Measurements from ENCODE around the gene XKR7.
"Not testable (repeated sequence)": the region's sequence is repeated elsewhere in the genome, so short reads cannot be mapped to it uniquely, and the experiment has no call there.

The XKR7 gene, protein sequence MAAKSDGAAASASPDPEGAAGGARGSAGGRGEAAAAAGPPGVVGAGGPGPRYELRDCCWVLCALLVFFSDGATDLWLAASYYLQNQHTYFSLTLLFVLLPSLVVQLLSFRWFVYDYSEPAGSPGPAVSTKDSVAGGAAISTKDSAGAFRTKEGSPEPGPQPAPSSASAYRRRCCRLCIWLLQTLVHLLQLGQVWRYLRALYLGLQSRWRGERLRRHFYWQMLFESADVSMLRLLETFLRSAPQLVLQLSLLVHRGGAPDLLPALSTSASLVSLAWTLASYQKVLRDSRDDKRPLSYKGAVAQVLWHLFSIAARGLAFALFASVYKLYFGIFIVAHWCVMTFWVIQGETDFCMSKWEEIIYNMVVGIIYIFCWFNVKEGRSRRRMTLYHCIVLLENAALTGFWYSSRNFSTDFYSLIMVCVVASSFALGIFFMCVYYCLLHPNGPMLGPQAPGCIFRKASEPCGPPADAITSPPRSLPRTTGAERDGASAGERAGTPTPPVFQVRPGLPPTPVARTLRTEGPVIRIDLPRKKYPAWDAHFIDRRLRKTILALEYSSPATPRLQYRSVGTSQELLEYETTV

DNA sequence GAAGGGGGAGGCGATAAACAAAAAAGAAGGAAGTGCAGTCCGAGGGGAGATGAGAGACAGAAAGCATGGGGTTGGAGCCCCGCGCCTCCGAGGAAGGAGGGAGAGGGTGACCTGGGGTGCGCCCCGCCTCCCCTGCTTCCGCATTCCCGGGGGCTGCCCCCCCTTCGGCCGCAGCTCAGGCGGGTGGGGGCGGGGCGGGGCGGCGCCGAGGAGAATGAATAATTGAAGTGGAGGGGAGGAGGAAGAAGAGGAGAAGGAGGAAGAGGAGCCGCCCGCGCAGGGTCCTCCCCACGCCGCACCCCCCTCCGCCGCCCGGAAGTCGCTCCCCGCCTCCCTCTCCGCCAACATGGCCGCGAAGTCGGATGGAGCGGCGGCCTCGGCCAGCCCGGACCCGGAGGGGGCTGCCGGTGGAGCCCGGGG, at the start of gene XKR7:
Gene XKR7 (plus strand): TSS at position 322 of the 420 bp plus-strand sequence. CDS start 25 bp downstream, at position 347.
- peak; percentile 87 to 88 for DNase-seq

DNA sequence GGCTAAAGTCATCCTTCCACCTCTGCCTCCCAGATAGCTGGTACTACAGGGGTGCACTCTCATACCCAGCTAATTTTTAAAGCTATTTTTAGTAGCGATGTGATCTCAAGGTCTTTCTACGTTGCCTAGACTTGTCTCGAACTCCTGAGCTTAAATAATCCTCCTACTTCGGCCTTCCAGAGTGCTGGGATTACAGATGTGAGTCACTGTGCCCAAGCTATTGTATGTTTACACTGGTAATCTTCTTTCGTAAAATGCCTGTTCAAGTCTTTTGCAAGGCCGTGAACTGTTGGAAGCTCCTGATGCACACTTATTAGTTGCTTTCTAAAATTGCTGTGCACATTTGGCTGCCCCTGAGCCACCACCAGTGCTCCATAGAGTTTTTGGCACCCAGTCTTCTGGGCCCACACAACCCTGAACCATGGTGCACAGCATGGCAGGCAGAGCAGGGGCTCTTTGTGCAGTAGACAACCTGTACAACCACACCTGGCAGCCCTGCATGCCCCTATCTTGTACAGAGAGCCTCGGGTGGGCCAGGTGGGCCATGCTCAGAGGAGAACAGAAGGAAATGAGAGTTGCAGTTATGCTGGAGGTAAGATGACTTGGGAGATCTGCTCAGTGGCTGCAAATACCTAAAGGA, 49.4 kb upstream of the XKR7 start:
- no peak for DNase-seq

DNA sequence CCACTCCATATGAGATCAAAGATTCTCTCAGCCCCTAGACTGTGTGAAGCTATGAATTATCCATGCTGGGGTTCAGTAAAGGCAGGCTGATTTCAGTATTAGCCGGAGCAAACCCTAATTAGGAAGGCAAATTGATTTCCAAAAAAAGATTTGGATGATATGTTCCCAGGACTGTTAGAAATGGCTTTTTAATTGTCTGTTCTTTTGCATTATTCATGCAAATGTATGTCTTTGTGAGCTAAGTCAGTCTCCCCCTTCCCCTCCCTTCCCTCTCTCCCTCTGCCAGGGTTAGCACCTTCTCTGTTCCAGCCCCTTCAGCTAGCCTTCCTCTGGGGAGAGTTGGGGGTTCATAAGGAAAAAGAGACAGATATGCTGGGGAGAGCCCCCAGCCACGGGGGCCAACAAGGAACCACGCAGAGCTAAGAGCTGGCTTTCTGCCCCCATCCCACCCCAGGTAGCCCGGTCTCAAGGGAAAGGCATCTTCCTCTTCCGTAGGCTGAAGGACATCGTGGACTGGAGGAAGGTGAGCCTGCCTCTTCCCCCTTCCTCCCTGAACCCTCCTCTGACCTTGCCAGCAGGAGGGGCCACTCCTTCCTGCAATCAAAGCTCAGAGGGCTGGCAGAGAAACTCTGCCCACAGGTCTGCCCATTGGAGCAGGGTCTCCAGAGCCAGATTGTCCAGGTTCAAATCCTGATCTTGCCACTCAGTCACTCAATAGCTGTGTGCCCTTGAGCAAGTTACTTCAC, 48.4 kb upstream of the XKR7 start:
- DNase-seq: no peak

DNA sequence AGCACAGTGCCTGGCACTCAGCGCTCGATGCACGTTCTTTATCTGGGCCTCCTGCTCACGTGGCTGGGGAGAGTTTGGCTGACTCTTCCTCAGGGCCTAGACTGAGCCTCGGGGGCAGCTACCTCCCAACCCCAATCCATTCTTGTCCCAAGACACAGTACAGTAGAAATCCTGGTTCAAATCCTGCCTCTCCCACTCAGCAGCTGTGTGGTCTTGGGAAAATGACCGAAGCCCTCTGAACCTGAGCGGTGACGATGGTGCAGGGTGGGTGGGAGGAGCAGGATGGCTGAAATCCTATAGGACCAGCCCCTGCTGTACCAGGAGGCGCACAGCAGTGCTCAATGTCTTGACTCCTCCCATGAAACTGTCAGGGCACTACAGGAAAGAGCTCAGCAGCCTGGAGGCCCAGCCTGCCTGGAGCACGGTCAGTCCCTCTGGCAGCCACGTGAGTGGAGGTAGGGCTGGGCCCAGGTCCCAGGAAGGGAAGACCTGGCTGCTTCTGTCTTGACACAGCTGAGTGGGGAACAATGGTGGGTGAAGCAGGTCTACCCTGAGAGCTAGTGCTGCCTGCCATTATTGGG, 47.6 kb upstream of the XKR7 start:
- no peak for DNase-seq

DNA sequence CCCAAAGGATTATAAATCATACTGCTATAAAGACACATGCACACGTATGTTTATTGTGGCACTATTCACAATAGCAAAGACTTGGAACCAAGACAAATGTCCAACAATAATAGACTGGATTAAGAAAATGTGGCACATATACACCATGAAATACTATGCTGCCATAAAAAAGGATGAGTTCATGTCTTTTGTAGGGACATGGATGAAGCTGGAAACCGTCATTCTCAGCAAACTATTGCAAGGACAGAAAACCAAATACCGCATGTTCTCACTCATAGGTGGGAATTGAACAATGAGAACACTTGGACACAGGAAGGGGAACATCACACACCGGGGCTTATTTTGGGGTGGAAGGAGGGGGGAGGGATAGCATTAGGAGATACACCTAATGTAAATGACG, 46.5 kb upstream of the XKR7 start:
- not testable (repeated sequence) for DNase-seq

DNA sequence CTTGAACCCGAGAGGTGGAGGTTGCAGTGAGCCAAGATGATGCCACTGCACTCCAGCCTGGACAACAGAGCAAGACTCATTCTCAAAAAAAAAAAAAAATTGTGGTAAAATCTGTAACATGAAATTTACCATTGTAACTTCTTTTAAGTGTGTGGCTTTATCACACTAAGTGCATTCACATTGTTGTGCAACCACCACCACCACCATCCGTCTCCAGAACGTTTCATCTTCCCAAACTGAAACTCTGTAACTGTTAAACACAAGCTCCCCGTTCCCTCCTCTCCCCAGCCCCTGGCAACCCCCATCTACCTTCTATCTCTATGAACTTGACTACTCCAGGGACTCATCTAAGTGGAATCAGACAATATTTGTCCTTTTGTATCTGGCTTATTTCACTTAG, 45.8 kb upstream of the XKR7 start:
- DNase-seq: no peak

DNA sequence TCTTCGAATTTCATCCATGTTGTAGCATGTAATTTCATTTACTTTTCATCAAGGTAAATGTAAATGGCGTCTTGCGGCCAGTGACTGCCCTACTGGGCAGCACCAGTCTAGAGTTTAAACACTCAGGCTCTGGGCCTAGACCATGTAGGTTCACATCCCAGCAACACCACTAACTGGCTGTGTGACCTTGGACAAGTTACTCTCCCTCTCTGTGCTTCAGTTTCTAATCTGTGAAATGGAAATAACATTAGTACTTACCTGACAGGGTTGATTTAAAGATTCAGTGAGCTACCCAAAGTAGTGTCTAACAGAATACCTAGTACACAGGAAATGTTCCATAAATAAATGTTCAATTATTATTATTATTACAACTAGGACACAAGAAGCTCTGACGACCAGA, 45.4 kb upstream of the XKR7 start:
- DNase-seq: no peak

DNA sequence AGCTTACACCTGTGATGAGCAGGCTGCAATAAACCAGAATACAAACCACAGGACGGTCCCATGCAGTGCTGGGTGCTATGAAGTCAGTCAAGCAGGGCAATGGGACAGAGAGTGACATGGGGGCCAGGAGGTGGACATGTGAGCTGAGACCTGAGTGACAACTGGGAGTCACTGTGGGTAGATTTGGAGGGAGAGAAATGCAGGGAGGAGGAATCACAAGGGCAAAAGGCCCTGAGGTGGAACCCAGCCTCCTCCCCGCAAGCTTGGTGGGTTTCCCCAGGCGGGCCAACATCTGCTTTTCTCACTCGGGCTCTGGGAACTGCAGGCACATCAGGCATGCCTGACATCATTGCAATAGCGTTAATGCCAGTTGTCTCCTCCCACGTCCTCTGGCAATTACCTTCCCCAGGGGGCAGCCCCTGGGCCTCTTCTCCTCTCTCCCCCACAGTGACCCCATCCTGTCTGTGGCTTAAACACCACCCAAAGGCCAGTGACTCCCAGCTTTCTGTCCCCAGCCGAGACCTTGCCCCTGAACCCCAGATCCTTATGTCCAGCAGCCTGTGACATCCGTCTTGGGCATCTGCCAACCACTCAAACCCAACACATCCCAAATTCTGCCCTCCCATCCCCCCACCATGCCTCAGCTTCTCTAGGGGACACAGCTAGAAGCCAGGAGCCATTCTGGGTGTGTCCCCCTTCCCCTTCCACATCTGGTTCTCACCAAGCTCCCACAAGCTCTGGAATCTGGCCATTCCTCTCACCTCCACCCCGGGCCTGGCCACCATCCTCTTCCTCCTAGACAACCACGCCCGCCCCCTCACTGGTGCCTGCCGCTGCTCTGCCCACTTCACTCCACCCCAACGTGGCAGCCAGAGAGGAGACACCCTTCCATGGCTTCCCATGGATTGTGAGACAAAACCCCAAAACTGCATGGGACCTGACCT, 44.3 kb upstream of the XKR7 start:
- peak in 1 of 2 experiments; percentile 18 for DNase-seq

DNA sequence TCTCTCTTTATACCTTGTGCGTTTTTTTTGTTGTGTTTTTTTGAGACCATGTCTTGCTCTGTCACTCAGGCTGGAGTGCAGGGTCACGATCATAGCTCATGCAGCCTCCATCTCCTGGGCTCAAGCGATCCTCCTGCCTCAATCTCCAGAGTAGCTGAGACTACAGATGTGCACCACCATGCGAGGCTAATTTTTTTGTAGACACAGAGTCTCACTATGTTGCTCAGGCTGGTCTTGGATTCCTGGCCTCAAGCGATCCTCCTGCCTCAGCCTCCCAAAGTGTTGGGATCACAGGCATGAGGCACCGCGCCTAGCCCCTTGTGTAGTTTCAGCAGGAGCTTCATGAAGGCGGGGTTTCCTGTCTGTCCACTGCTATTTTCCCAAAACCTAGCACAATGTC, 43.4 kb upstream of the XKR7 start:
- no peak for DNase-seq

DNA sequence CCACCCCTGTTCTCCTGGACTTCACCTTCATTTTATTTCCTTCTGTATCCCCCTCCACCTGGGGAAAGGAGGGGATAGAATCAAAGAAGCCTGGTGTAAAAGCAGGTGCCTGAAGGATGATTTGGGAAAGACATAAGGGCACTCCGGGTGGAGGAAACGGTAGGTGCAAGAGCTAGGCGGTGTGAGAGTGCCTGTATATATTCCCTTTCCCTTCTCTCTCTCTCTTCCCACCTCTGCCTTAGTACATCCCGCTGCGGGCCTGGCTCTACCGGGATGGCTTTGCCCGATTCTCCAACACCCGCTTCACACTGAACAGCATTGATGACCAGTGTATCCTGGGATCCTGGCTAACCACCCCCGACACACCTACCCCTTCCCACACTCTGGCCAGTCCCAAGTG, 42.3 kb upstream of the XKR7 start:
- no peak for DNase-seq

DNA sequence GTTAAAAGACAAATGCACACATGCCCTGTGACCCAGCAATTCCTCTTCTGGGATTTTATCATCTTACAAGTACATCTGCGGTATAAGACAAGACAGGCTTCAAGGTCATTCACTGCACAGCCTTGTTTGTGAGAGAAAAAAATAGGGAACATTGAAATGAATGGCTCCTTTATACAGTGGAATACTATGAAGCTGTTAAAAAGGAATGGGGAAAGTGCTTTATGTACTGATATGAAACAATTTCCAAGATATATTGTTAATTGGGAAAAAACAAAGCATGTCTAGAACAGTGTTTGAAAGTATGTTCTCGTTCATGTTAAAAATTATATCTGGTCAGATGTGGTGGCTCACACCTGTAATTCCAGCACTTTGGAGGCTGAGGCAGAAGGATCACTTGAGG, 41.5 kb upstream of the XKR7 start:
- DNase-seq: no peak

DNA sequence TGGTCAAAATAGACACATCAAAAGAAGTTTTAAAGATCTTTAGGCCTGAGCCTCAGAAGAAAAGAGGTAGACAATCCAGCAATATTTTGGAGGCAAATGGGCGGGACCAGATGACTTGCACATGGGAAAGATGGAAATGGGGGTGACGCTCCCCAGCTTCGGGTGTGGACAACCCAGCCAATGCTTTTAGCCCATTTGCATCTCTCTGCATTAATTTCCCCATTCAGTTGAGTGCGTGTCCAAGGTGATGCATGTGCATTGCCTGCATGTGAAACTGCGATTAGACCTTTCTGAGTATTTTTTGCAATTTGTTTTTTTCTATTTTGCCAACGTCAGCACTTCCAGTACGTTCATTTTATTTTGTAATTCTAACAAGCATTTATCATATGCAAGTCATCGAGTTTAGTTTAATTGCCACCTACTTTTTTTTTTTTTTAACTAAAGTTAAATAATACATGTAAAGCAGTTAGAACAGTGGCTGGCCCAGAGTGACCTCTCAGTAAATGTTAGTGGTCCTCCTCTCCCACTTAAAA, 40.3 kb upstream of the XKR7 start:
- no peak for DNase-seq

DNA sequence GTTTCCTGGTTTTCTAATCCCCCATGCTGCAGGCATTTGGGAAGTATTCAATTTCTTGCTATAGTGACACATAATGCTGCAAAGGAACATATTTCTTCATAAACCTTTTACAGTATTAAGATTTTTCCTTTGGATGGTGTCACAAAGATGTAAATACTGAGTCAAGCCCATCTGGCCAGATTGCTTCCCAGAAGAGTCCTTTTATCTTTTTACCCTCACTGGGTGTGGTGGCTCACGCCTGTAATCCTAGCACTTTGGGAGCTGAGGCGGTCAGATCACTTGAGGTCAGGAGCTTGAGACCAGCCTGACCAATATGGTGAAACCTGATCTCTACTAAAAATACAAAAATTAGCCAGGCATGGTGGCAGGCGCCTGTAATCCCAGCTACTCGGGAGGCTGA, 38.3 kb upstream of the XKR7 start:
- peak; percentile 38 to 81 for DNase-seq

DNA sequence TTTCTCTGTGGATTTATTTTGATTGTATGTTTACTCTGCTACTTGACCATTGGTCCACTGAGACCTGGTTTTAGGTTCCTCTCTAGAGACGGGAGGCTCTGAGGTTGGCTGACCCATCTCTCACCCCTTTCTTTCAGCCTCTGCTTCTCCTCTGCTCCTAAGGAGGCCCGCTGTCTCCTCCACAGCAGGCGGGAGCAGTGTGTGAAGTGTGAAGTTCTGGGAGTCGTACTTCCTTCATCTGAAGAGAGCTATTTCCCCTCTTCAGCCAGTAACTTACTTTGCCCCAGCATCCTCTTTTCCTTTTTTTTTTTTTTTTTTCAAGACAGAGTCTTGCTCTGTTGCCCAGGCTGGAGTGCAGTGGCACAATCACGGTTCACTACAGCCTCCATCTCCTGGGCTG, 37.2 kb upstream of the XKR7 start:
- no peak for DNase-seq

DNA sequence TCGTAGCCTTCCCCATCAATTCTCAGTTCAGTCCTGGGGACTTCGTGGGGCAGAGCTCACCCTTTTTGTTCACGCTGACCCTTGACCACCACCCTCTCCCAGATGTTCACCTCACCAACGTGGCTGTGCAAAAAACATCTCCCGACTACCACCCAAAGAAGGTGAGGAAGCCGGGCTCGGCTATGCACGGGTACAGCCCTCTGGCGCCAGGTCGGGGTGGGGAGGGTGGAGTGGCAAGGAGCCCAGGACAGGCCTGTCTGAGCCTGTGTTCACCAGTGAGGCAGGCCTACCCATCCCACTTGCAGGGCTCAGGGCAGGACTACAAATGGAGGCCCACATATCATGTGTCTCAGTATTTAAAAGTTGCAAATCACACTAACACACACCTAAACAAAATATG, 34.3 kb upstream of the XKR7 start:
- DNase-seq: no peak

DNA sequence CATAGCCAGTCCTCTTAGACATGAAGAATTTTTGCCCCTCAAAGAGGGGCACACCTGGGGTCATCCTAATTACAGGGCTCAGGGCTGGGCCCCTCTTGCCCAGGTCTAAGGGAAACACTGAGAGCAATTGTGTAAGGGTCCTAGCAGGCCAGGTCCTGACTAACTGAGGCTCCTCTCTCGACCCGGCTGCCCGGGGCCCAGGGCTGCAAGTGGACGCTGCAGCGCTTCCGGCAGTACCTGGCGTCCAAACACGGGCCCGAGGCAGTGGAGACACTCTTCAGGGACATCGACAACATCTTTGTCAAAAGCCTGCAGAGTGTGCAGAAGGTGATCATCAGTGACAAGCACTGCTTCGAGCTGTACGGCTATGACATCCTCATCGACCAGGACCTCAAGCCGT, 33.5 kb upstream of the XKR7 start:
- no peak for DNase-seq

DNA sequence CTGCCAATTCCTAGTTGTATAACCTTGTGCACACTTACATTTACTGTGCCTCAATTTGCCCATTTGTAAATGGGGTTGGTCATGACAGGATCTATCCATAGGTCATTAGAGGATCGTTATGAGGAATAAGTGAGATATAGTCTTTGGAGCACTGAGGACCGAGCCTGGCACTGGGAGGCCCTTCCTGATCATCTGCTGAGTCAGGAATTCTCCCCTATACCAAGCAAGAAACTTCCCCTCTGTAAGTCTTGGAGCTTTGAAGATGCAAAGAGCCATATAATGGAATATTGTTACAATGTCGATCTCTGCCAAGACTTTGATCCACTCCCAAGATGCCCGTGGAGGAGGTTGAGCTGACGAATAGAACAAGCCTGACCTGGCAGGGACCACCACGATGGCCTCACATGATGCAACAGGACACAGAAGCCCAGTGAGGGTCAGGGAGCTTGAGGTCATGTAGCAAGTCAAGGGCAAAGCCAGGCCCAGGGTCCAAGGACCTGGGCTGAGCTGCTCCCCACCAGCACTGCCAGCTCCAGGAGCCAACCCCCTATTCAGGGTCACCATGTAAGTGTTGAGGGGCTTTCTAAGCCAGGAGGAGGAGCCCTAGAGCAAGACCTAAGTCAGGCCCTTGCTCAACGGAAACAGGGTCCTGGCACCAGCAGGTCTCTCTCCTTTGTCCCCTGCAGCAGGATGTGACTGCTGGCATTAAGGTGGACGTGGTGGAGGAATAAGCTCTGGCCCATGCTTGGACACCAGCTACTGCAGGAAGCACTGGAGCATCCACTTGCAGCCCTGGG, 32.8 kb upstream of the XKR7 start:
- DNase-seq: peak in 1 of 2 experiments; percentile 54

DNA sequence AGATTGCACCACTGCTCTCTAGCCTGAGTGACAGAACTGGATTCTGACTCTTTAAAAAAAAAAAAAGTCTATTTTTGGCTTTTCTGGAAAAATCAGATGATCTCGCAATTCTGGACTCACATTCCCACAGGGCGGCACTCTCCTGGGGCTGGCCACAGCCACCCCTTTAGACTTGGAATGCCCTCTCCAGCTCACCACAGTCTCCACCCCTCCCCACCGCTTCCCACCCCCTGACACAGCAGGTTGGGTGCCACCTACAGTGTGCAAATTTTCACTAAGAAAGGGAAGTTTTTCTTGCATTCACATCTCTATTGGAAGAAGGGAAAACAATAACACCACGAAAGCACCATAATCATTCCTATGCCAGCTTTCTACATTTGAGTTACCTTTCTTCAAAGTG, 31.5 kb upstream of the XKR7 start:
- no peak for DNase-seq

DNA sequence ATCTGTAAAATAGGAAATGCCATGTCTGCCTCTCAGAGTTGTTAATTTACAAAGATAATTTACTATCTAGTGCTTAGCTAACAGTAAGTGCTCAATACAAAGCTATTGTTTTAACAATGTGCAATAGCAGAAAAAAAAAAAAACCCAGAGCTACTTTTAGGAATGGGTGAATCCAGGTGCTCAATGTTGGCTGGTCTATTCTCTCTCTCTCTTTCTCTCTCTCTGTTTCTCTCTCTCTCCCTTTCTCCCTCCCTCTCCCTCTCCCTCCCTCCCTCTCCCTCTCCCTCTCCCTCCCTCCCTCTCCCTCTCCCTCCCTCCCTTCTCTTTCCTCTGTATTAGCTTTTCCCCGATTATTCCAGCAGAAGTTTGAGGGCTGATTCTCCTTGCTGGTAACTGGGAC, 30.1 kb upstream of the XKR7 start:
- no peak for DNase-seq

DNA sequence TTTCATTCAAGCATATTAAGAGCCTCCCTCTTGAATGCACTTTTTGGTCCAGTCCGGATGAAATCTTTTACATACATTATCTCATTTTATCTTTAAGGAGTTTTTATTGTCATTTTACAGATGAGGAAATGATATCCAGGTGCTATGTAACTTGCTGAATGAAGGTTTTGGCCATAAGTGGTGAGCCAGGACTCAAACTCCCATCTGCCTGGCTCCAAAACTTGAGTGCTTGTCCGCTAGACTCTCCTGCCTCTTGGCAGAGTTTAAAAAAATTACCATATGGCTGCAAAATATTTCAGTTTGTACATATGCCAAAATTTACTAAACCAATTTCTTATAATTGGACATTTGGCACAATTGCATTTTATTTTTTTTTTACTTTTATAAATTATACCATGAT, 28.3 kb upstream of the XKR7 start:
- DNase-seq: no peak

DNA sequence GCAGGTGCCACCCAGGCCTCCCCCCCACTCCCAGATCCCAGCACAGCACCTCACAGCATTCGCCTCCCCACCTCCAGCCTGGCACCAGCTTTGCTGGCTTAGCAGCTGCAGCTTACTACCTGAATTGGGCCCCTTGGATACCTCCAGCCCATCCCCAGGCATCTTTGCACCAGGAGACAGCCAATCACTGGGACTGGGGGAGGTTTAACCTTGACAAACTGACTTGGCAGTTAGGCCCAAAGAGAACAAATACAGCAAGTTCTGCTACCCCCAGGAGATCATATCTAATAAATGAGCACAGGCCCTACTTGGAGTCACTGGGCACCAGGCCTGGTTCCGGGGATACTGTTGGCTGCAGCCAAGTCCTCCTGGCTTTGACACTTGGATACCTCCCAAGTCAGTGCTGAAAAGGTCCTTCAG, 24.9 kb upstream of the XKR7 start:
- no peak for DNase-seq

All from NCI-H524 (cell line).